Measurements from ENCODE around the gene SPEF1.

The SPEF1 gene

DNA sequence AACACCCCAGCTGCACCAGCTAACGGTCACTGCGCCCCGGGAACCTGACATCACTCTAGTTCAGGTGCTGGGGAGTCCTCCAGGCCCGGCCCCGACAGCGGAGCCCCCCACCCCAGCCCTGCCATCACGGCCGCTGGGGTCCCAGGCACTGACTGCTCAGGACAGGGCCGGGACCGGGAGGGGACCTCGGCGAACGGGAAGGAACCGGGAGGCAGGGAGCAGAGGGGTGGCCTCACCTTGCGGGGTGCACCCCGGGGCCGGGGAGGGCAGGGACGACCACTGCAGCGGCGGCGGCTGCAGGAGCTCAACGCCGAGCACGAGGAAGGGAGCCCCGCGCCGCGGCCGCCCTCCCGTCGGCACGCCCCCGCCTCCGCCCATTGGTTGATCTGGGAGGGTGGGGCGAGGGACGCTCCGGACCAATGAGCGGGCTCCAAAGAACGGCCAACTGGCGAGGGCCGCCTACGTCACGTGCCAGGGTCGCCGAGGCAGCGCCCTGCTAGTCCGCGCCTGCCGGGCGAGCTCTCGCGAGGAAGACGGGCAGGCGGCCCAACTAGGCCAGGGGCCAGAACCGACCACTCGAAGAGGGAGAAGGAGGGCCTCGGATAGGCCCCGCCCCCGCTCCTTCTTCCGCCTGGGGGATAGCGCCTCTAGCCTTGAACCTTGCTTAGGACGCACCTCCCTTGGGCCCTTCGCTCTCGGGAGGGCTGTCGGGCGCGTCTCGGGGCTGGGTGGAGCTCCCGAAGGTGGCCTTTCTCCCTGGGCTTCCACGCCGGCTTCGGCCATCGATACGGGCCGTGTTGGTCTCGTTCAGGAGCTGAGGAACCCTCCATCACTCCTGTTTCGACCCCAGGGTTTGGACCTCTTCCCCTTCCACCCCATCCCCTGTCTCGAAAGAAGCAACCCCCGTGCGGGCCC is 13.6 kb downstream of the SPEF1 start, which contains the start of gene ADISSP:
TSS of gene ADISSP (minus strand) at position 327 of the 915 bp plus-strand sequence. CDS start 7,653 bp downstream, outside the sequence.
- TF ChIP-seq, protein P1, sequence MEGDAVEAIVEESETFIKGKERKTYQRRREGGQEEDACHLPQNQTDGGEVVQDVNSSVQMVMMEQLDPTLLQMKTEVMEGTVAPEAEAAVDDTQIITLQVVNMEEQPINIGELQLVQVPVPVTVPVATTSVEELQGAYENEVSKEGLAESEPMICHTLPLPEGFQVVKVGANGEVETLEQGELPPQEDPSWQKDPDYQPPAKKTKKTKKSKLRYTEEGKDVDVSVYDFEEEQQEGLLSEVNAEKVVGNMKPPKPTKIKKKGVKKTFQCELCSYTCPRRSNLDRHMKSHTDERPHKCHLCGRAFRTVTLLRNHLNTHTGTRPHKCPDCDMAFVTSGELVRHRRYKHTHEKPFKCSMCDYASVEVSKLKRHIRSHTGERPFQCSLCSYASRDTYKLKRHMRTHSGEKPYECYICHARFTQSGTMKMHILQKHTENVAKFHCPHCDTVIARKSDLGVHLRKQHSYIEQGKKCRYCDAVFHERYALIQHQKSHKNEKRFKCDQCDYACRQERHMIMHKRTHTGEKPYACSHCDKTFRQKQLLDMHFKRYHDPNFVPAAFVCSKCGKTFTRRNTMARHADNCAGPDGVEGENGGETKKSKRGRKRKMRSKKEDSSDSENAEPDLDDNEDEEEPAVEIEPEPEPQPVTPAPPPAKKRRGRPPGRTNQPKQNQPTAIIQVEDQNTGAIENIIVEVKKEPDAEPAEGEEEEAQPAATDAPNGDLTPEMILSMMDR (conservative IDR thresholded peaks at IDR 0.05) = no peak
- TF ChIP-seq ZFX (IDR thresholded peaks at IDR 0.05) = peak; percentile 57; the same call in 1 of the 2 replicates

DNA sequence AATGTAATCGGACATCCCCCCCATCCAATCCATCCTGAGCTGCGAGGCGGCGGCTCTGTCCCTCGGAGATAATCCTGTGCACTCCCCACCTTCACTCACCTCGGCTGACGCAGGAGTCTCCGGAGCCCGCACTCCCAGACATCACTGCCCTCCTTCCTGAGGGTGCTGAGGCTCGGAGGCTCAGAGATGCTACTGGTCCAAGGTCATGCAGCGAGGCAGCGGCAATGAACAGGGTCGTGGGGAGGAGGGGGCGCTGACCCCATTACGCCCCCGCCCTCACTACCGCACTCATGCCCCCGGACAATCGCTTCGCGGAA is 14.2 kb downstream of the SPEF1 start:
- TF ChIP-seq, protein P1 (conservative IDR thresholded peaks at IDR 0.05) = no peak
- no peak for TF ChIP-seq ZFX (IDR thresholded peaks at IDR 0.05)
- peak overlapping the region; percentile 75 for H3K27ac ChIP-seq

More for the DNA sequence above, 13.6 kb downstream of the SPEF1 start, which contains the start of gene ADISSP:
- peak within 1 kb of the TSS; percentile 75 for H3K27ac ChIP-seq

DNA sequence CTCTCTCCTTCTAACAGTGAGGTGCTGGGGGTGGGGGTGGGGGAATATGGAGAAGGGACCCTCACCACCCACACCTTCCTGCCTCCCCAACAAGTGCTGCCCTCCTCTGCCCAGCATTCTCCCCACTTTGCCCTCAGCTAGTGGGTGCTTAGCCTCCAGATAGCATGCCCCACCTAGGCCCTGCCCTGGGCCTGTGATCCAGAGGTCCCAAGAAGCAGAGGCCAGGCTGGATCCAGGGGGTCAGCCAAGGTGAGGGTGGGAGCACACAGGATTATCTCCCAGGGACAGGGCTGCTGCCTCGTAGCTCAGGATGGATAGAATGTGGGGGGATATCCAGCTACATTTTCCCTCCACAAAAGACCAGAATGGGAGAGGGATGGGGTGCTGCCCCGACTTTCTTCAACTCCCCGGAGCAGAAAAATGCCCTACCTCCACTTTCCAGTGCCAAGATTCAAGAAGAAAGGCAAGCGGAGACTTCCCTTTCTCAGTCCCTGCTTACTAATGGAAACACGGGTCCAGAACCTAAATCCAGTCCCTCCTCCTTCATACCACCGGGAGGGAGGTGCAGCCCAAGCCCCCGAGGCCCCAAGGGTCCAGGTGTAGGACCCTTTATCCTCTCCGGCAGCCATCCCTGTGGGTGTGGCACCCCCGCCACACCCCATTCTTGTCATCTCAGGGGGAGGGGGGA is 14.7 kb downstream of the SPEF1 start:
- peak overlapping the region; percentile 75 for H3K27ac ChIP-seq

DNA sequence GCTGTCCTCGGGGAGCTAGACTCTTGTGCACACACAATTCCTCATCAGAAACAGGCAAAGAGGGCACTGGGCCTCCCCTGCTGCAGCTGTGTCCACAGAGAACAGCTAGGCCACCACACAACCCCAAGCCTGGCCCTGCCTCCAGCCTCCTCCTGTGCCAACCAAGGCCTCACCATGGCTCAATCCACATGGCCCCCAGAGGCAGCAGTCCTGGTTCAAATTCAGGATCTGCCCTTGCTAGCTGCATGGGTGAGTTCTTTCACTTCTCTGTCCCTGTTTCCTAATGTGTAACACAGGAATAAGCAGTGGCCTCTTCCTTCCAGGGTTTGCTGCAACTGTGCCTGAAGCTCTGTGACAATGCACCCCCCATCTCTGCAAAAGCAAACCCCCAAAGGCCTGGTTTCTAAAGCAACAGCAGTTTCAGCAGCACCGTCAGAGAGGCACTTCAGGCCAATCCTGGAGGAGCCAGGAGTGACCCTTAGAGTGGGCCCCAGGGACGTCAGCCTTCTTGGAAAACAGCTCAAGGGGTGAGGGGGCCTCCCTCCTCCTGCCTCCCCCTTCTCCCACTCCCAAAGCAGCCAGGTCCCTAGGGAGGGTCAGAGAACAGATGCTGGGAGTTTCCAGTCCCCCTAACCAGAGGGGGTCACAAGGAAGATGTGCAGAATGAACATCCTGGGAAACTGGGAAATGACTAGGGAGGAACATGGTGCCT is 15.9 kb downstream of the SPEF1 start:
- no peak for TF ChIP-seq ZFX (IDR thresholded peaks at IDR 0.05)
- TF ChIP-seq, protein P1 (conservative IDR thresholded peaks at IDR 0.05) = no peak
- H3K27ac ChIP-seq = no peak overlapping the region

More for the DNA sequence above, 14.7 kb downstream of the SPEF1 start:
- no peak for TF ChIP-seq ZFX (IDR thresholded peaks at IDR 0.05)
- TF ChIP-seq, protein P1 (conservative IDR thresholded peaks at IDR 0.05) = no peak

DNA sequence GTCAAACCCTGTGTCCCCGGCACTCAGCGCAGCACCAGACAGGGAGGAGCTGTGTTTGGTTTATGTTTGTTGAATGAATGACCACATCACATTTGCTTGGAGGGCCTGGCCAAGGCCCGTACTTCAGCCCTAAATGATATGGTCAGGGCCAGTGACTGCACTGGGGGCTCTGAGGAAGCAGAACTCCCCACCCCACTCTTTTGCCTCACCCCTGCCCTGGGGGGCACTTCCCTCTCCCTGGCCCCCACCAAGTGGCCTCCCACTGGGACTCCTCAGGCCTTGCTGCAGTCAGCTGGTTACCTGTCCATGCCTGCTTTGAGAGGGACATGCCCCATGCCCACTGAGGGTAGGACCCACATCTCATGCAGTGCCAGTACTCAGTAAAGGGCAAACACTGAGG is 16.6 kb downstream of the SPEF1 start:
- TF ChIP-seq ZFX (IDR thresholded peaks at IDR 0.05) = no peak
- TF ChIP-seq, protein P1 (conservative IDR thresholded peaks at IDR 0.05) = no peak
- no peak overlapping the region for H3K27ac ChIP-seq

DNA sequence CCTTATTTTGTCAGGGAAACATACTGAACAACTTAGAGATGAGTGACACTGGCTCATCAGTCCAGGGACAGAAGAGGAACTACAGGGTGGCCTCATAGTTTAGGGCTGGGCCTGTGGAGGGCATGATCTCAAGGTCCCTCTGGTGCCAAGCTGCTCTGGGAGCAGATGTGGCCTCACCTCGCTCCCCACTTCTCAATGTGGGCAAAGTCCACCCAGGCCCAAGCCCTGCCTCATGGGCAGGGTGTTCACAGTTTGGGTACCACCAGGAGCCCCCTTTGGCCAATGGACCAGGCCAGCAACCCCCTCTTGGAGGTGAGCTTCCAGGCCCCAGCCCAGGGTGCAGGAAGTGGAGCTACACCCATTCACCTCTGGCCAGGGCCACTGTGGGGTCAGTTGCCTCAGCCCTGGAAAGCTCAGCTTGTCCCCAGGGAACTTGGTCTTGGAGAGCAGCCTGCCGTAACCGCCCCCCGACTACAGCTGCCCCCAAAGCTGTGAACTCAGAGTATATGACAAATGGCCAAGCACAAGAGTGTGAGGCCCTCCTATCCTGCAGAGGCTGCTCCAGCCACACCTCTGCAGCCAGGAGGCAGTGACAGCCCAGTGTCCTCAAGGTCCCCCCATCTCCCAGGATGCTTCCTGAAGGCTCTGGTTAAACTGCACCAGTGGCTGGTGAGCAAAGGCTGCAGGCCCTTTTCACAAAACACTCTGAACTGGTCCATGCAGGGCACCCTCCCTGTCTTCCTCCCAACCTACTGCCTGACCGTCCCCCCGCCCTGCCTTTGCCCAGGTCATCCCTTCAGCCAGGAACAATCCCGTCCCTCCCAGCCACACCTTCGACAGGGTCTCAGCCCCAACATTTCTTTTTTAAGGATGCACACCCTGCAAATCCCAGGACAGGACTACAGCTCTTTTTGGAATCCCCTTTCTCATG is 17.3 kb downstream of the SPEF1 start:
- no peak overlapping the region for H3K27ac ChIP-seq
- TF ChIP-seq ZFX (IDR thresholded peaks at IDR 0.05) = no peak
- TF ChIP-seq, protein P1 (conservative IDR thresholded peaks at IDR 0.05) = no peak
